ENCODE results near the gene NINL. TPM values are rescaled to one million over a fixed set of nuclear protein-coding genes. Genes with fewer than 3 reads are reported as not detected.
A peak's percentile ranks its signal among the peaks of the same experiment; 100 is the strongest.

NINL gene
- total RNA-seq, 1 donor from 2014 or later: 5.7 TPM

- H3K36me3 ChIP-seq (ENCODE audit: control insufficient read depth in 3 of 3, insufficient read depth in 3 of 3, low read length in 3 of 3): peaks cover 0 to 7% (median 4%) of the 10 kb centered on the region in 3 donors
- H3K4me3 ChIP-seq (ENCODE audit: low read length in 3 of 3): no peak overlapping the region
- H3K4me1 ChIP-seq (ENCODE audit: control insufficient read depth in 3 of 3, insufficient read depth in 3 of 3, low read length in 3 of 3): peaks cover 3 to 13% (median 9%) of the 10 kb centered on the region in 3 donors
- H3K9me3 ChIP-seq (ENCODE audit: control insufficient read depth in 3 of 3, low read length in 3 of 3): no peaks in the 10 kb centered on the region
- H3K9ac ChIP-seq (ENCODE audit: low read depth in 1 of 3, low read length in 3 of 3): no peak overlapping the region
- no peaks in the 10 kb centered on the region for H3K27me3 ChIP-seq (ENCODE audit: control insufficient read depth in 3 of 3, insufficient read depth in 3 of 3, low read length in 3 of 3)
- H3K27ac ChIP-seq (ENCODE audit: low read depth, low read length): peak overlapping the region; percentile 20
These were observed 124.1 kb downstream of the NINL start for GRCh38 chr20:25461281-25461650.

GRCh38 chr20:25460566-25461280 is 124.6 kb downstream of the NINL start:
- H3K4me1 ChIP-seq (ENCODE audit: control insufficient read depth in 3 of 3, insufficient read depth in 3 of 3, low read length in 3 of 3): peaks cover 3 to 13% (median 9%) of the 10 kb centered on the region in 3 donors
- no peaks in the 10 kb centered on the region for H3K9me3 ChIP-seq (ENCODE audit: control insufficient read depth in 3 of 3, low read length in 3 of 3)
- H3K27me3 ChIP-seq (ENCODE audit: control insufficient read depth in 3 of 3, insufficient read depth in 3 of 3, low read length in 3 of 3): no peaks in the 10 kb centered on the region
- peaks cover 0 to 7% (median 4%) of the 10 kb centered on the region in 3 donors for H3K36me3 ChIP-seq (ENCODE audit: control insufficient read depth in 3 of 3, insufficient read depth in 3 of 3, low read length in 3 of 3)
- peak overlapping the region; percentile 20 for H3K27ac ChIP-seq (ENCODE audit: low read depth, low read length)
- no peak overlapping the region for H3K4me3 ChIP-seq (ENCODE audit: low read length in 3 of 3)
- H3K9ac ChIP-seq (ENCODE audit: low read depth in 1 of 3, low read length in 3 of 3): no peak overlapping the region

GRCh38 chr20:25459916-25460535 is 125.3 kb downstream of the NINL start:
- no peaks in the 10 kb centered on the region for H3K27me3 ChIP-seq (ENCODE audit: control insufficient read depth in 3 of 3, insufficient read depth in 3 of 3, low read length in 3 of 3)
- no peaks in the 10 kb centered on the region for H3K9me3 ChIP-seq (ENCODE audit: control insufficient read depth in 3 of 3, low read length in 3 of 3)
- H3K27ac ChIP-seq (ENCODE audit: low read depth, low read length): no peak overlapping the region
- H3K36me3 ChIP-seq (ENCODE audit: control insufficient read depth in 3 of 3, insufficient read depth in 3 of 3, low read length in 3 of 3): peaks cover 0 to 13% (median 4%) of the 10 kb centered on the region in 3 donors
- H3K9ac ChIP-seq (ENCODE audit: low read depth in 1 of 3, low read length in 3 of 3): no peak overlapping the region
- H3K4me1 ChIP-seq (ENCODE audit: control insufficient read depth in 3 of 3, insufficient read depth in 3 of 3, low read length in 3 of 3): peaks cover 0 to 10% (median 5%) of the 10 kb centered on the region in 3 donors
- no peak overlapping the region for H3K4me3 ChIP-seq (ENCODE audit: low read length in 3 of 3)

GRCh38 chr20:25459111-25459830 is 126.1 kb downstream of the NINL start:
- Histone ChIP-seq H3K4me3 (ENCODE audit: low read length in 3 of 3) (no peak overlapping the region), H3K27ac (ENCODE audit: low read depth, low read length) (no peak overlapping the region), H3K36me3 (ENCODE audit: control insufficient read depth in 3 of 3, insufficient read depth in 3 of 3, low read length in 3 of 3) (peaks cover 0 to 16% (median 8%) of the 10 kb centered on the region in 3 donors), H3K9ac (ENCODE audit: low read depth in 1 of 3, low read length in 3 of 3) (no peak overlapping the region), H3K4me1 (ENCODE audit: control insufficient read depth in 3 of 3, insufficient read depth in 3 of 3, low read length in 3 of 3) (peaks cover 0 to 6% (median 0%) of the 10 kb centered on the region in 3 donors), H3K27me3 (ENCODE audit: control insufficient read depth in 3 of 3, insufficient read depth in 3 of 3, low read length in 3 of 3) (no peaks in the 10 kb centered on the region), H3K9me3 (ENCODE audit: control insufficient read depth in 3 of 3, low read length in 3 of 3) (no peaks in the 10 kb centered on the region)

- Histone ChIP-seq H3K36me3 (ENCODE audit: control insufficient read depth in 3 of 3, insufficient read depth in 3 of 3, low read length in 3 of 3) (peaks cover 0 to 18% (median 10%) of the 10 kb centered on the region in 3 donors), H3K27ac (ENCODE audit: low read depth, low read length) (no peak overlapping the region), H3K9me3 (ENCODE audit: control insufficient read depth in 3 of 3, low read length in 3 of 3) (no peaks in the 10 kb centered on the region), H3K4me3 (ENCODE audit: low read length in 3 of 3) (no peak overlapping the region), H3K9ac (ENCODE audit: low read depth in 1 of 3, low read length in 3 of 3) (no peak overlapping the region), H3K4me1 (ENCODE audit: control insufficient read depth in 3 of 3, insufficient read depth in 3 of 3, low read length in 3 of 3) (peaks cover 0 to 6% (median 0%) of the 10 kb centered on the region in 3 donors), H3K27me3 (ENCODE audit: control insufficient read depth in 3 of 3, insufficient read depth in 3 of 3, low read length in 3 of 3) (no peaks in the 10 kb centered on the region)
These were observed 127.2 kb downstream of the NINL start for GRCh38 chr20:25457886-25458680.

GRCh38 chr20:25454153-25454900 is 131.0 kb downstream of the NINL start:
- Histone ChIP-seq H3K36me3 (ENCODE audit: control insufficient read depth in 3 of 3, insufficient read depth in 3 of 3, low read length in 3 of 3) (peaks cover 0 to 16% (median 10%) of the 10 kb centered on the region in 3 donors), H3K27me3 (ENCODE audit: control insufficient read depth in 3 of 3, insufficient read depth in 3 of 3, low read length in 3 of 3) (no peaks in the 10 kb centered on the region), H3K4me3 (ENCODE audit: low read length in 3 of 3) (no peak overlapping the region), H3K9me3 (ENCODE audit: control insufficient read depth in 3 of 3, low read length in 3 of 3) (no peaks in the 10 kb centered on the region), H3K27ac (ENCODE audit: low read depth, low read length) (no peak overlapping the region), H3K4me1 (ENCODE audit: control insufficient read depth in 3 of 3, insufficient read depth in 3 of 3, low read length in 3 of 3) (peaks cover 0 to 3% (median 0%) of the 10 kb centered on the region in 3 donors), H3K9ac (ENCODE audit: low read depth in 1 of 3, low read length in 3 of 3) (no peak overlapping the region)

GRCh38 chr20:25453035-25453810 is 132.1 kb downstream of the NINL start:
- Histone ChIP-seq H3K9ac (ENCODE audit: low read depth in 1 of 3, low read length in 3 of 3) (no peak overlapping the region), H3K9me3 (ENCODE audit: control insufficient read depth in 3 of 3, low read length in 3 of 3) (no peaks in the 10 kb centered on the region), H3K4me3 (ENCODE audit: low read length in 3 of 3) (no peak overlapping the region), H3K36me3 (ENCODE audit: control insufficient read depth in 3 of 3, insufficient read depth in 3 of 3, low read length in 3 of 3) (peaks cover 0 to 16% (median 10%) of the 10 kb centered on the region in 3 donors), H3K27ac (ENCODE audit: low read depth, low read length) (no peak overlapping the region), H3K27me3 (ENCODE audit: control insufficient read depth in 3 of 3, insufficient read depth in 3 of 3, low read length in 3 of 3) (no peaks in the 10 kb centered on the region), H3K4me1 (ENCODE audit: control insufficient read depth in 3 of 3, insufficient read depth in 3 of 3, low read length in 3 of 3) (peaks cover 0 to 3% (median 0%) of the 10 kb centered on the region in 3 donors)

GRCh38 chr20:25452333-25452732 is 133.0 kb downstream of the NINL start:
- H3K9ac ChIP-seq (ENCODE audit: low read depth in 1 of 3, low read length in 3 of 3): no peak overlapping the region

More at GRCh38 chr20:25452333-25452732, 133.0 kb downstream of the NINL start:
- Histone ChIP-seq H3K4me3 (ENCODE audit: low read length in 3 of 3) (no peak overlapping the region), H3K27ac (ENCODE audit: low read depth, low read length) (no peak overlapping the region), H3K27me3 (ENCODE audit: control insufficient read depth in 3 of 3, insufficient read depth in 3 of 3, low read length in 3 of 3) (no peaks in the 10 kb centered on the region), H3K4me1 (ENCODE audit: control insufficient read depth in 3 of 3, insufficient read depth in 3 of 3, low read length in 3 of 3) (no peaks in the 10 kb centered on the region), H3K36me3 (ENCODE audit: control insufficient read depth in 3 of 3, insufficient read depth in 3 of 3, low read length in 3 of 3) (peaks cover 0 to 16% (median 10%) of the 10 kb centered on the region in 3 donors), H3K9me3 (ENCODE audit: control insufficient read depth in 3 of 3, low read length in 3 of 3) (no peaks in the 10 kb centered on the region)
